ENCODE results near the gene NDUFS5.

DNA sequence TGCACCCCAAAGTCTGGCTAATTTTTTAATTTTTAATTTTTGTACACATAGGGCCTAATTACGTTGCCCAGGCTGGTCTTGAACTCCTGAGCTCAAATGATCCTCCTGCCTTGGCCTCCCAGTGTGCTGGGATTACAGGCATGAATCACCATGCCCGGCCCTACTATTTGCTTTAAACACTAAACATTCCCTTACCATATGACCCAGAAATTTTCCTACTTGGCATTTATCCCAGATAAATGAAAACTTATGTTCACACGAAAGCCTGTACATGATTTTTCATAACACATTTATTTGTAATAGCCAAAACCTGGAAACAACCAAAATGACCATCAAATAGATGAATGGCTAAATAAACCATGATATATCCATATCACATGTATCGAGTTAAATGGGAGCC is 35.8 kb downstream of the NDUFS5 start:
- TF ChIP-seq, protein P1, sequence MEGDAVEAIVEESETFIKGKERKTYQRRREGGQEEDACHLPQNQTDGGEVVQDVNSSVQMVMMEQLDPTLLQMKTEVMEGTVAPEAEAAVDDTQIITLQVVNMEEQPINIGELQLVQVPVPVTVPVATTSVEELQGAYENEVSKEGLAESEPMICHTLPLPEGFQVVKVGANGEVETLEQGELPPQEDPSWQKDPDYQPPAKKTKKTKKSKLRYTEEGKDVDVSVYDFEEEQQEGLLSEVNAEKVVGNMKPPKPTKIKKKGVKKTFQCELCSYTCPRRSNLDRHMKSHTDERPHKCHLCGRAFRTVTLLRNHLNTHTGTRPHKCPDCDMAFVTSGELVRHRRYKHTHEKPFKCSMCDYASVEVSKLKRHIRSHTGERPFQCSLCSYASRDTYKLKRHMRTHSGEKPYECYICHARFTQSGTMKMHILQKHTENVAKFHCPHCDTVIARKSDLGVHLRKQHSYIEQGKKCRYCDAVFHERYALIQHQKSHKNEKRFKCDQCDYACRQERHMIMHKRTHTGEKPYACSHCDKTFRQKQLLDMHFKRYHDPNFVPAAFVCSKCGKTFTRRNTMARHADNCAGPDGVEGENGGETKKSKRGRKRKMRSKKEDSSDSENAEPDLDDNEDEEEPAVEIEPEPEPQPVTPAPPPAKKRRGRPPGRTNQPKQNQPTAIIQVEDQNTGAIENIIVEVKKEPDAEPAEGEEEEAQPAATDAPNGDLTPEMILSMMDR (IDR thresholded peaks at IDR 0.05) = no peak
- no peak for TF ChIP-seq POLR2A (IDR thresholded peaks at IDR 0.05)
